HG02759 (cell line): ENCODE data around the gene CENPM.

Experiments used
- ATAC-seq: cut with Tn5 transposase; IDR thresholded peaks from one replicate; pipeline ENCODE4 v1.9.1; 2021; ENCODE audit warnings: mild to moderate bottlenecking, moderate library complexity; ENCODE audit not compliant: unreplicated experiment

The CENPM gene

GRCh38 chr22:41900652-41901312, 46.2 kb downstream of the CENPM start:
- no peak for ATAC-seq

GRCh38 chr22:41899992-41900651, 46.8 kb downstream of the CENPM start:
- ATAC-seq, result no peak

- ATAC-seq, result no peak
These were observed 47.8 kb downstream of the CENPM start for GRCh38 chr22:41899110-41899509.

GRCh38 chr22:41898645-41899044, 48.3 kb downstream of the CENPM start:
- ATAC-seq, result no peak

GRCh38 chr22:41893591-41894375, 53.2 kb downstream of the CENPM start:
- no peak for ATAC-seq

GRCh38 chr22:41892721-41893120, 54.2 kb downstream of the CENPM start:
- ATAC-seq, result no peak

GRCh38 chr22:41891407-41891806, 55.5 kb downstream of the CENPM start:
- ATAC-seq, result no peak
